ENCODE results near the gene PRICKLE2.

The PRICKLE2 gene

DNA sequence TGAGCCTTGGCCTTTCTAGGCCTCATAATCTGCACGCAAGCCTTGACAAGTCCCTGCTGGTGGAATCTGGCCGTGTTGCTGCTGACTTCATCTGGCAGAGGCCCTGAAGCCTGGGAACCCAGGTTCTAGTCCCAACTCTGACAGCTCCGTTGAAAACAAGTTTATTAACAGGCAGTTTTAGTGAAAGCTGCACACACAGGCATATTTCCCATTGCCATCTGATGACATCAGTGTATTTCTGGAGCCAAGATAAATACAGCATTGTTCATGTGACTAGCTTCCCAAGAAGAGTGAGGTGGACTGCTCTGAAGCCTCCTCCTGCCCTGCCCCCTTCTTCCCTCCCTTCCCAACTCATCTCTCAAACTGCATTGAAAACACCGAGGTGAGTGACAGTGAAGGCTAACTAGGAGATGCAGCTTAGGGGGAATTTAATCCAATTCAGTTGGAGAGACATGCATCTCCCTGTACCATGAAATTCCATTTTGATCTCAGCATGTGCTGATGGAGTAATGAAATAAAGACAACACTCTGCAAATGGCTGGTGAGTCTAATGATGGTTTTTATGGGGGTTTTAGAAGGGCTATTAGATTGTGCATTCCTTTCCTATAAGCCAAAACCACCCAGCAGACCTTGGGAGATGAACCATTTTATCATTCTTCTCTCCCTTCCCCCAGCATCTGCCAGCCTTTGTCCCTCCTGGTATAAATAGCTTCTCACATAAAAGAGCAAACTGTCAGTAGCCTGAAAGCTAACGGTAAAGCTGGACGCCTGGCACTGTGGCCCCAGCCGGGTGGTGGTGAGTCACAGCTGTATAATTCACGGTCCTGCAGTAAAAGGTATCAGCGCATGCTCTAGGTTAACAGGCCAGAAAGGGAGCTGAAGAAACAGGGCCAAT is 38.0 kb downstream of the PRICKLE2 start:
- DNase-seq: no peak

DNA sequence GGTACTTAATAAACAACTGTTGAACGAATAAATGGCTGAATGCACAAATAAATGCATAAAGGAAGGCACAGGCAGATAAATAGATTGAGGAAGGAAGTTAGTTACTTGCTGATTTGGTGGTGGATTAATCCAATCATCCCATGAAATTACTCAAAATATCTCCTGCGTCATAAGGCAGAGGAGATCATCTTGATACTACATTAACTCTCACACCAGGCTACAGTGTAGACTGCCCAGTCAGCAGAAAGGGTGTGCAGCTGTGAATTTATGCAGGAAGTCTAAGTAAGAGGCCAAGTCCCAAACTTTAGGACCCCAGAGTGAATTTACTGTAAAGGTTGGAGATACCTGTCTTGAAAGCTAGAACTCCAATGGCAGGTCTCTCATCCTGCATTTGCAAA is 38.6 kb downstream of the PRICKLE2 start:
- DNase-seq: no peak

DNA sequence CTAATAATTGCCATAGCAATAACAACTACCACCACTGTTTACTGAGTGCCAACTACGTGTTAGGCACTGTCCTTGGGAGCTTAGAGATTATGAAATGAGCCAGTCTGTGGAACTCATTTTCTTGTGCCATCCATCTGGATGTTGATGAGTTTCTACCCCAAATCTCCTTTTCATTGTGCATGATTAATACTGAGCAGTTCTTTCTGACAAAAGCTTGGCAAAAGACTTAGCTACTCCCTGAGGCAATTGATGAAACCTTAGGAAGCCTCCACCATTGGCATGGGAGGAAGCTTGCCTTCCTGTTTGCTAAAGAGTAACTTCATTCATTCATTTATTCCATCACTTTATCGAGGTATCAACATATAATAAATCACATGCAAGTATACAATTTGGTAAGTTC is 39.8 kb downstream of the PRICKLE2 start:
- DNase-seq: no peak

- DNase-seq: no peak
These were observed 40.6 kb downstream of the PRICKLE2 start for GRCh38 chr3:64184621-64185020.

DNA sequence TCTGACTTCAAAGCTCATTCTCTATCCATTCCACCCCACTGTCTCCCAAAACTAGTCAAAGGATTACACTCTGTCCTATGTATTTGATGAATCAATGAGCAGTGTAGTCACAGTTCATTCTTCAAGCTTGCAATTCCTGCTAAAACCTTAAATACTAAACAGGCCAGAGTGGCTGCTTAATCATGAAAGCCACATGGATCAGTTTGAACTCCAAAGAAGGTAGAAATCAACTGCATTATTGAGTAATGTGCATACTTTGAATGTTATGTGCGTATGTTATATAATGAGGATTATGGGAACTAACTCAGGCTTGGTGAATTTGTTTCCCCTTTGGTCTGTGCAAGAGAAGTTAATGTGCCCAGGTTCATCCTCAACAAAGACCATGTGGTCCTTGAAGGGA is 45.4 kb downstream of the PRICKLE2 start:
- no peak for DNase-seq

DNA sequence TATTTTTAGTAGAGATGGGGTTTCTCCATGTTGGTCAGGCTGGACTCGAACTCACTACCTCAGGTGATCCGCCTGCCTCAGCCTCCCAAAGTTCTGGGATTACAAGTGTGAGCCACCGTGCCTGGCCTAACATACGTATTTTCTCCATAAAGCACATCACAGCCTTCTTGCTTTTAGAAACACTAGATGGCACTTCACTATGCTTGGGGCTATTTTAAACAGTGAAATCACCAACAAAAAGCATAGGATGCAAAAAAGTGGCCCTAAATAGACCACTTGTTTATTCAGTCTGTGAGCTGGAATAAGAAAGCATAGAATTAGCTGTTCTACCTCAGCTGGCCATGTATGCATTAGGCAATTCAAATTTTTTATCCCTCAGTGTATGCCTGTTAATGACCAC is 46.0 kb downstream of the PRICKLE2 start:
- no peak for DNase-seq

- no peak for DNase-seq
These were observed 46.8 kb downstream of the PRICKLE2 start for GRCh38 chr3:64178419-64178818.

DNA sequence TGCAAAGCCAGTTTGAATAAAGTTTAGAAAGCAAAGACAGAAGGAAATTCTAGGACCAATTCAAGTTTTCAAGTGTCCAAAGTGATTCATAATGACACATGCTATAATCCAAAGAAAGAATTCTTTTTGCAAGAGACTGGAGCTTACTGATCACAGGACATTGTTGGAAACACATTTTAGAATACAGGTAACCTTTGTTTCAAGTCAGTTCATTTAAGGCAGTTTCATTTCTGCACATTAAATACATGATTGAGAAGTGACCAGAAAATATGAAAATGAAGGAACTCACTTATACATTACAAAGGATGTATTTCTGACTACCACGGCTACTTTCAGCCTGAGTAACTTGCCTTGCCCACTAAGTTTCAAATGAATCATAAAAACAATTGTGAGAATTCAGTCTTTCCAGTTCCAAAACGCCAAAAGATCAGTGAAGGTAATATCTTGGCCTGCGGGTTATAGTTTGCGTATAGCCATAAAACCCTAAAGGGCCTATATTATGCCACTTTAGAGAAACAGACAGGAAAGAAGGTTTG is 48.7 kb downstream of the PRICKLE2 start:
- no peak for DNase-seq

DNA sequence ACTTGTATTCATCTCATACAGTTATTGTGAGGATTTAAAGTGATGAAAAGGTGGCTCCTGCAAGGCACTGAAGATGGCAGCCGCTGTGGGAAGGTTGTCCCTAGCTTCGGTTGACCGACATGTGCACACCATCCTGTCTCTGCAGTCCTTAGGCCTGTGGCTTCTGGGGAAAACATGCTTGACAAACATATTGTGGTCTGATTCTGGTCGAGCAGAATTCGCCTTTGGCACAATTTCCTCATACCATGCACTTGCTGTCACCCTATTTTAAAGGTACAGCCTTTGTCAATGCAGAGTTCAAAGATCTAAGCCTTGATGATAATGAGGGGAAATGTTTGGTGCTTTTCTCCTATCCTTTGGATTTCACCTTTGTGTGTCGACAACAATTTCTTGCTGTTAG is 50.9 kb downstream of the PRICKLE2 start:
- no peak for DNase-seq

DNA sequence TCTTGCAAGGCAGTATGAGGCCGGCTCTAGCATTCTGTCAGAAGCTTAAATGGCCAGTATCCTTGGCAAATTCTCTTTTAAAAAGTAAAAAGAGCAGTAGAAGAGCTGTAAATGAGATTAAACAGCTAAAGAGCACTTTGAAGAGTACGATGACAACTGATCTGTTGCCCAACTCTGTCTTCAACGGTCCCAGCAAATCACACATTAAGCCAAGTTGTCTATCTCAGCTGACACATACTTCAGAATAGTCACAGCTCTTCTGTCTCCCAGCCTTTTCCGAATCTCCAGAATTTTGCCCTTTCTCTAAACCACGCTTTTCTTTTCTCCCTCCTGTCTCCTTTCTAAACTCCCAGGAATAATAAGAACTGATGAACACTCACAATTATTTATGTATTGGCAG is 51.7 kb downstream of the PRICKLE2 start:
- no peak for DNase-seq

DNA sequence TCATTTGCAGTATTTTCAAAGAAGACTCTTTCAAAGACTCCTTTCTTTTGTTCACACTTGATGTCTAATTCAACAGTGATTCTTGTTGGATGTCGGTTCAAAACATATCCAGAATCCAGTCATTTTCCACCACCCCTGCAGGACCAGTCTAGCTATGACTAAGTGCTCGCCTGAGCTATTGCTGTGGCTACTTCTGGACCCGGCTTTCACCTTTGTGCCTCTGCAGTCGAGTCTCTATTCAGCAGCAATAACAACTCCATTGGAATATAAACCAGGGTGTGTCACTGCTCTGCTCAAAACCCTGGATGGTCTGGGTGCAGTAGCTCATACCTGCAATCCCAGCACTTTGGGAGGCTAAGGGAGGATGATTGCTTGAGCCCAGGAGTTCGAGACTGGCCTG is 55.0 kb downstream of the PRICKLE2 start:
- no peak for DNase-seq

GRCh38 chr3:64167868-64168267 is 57.4 kb downstream of the PRICKLE2 start:
- no peak for DNase-seq

GRCh38 chr3:64167351-64167750 is 57.9 kb downstream of the PRICKLE2 start:
- DNase-seq: no peak

DNA sequence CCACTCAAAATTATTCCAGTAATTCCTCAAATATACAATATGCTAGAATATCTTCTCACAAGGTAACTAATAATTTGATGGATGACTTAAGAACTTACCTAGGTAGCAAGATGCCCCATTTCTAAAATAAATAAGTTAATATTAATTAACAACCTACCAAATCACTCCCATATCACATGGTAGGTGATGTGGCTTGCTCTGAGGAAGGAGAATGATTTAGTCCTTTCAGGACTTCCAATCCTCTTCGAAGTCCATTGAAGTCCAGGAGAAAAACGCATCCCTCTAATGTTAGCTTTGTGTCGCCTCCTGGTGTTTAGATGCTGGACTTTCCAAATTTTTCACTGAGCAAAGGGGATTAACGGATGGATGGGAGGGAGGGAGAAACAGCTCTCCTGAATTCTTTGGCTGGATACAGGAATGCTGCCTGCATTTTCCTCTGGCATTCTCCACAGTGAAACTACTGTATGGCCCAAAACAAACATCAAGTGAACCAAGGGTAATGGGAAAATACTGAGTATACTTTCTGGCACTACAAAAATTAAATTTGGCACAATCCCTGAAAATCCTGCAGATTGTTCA is 58.6 kb downstream of the PRICKLE2 start:
- DNase-seq: no peak

DNA sequence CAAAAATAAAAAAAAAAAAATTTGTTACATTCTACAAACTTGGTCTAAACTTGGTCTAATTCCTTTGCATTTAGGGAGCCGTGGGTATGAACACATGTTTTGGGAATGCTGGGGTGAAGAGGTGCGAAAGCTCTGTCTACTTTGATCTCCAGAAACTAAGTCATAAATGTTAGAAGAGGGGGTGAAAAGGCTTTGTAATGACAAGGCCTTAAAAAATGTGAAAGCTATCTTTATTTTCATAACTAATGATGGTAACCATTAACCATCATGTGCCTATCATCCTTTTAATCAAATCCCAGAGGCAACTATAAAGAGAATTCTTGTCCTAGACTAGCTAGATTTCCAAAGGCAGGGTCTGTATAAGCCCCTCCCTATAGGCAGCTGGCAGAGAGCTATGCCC is 60.9 kb downstream of the PRICKLE2 start:
- DNase-seq: no peak

DNA sequence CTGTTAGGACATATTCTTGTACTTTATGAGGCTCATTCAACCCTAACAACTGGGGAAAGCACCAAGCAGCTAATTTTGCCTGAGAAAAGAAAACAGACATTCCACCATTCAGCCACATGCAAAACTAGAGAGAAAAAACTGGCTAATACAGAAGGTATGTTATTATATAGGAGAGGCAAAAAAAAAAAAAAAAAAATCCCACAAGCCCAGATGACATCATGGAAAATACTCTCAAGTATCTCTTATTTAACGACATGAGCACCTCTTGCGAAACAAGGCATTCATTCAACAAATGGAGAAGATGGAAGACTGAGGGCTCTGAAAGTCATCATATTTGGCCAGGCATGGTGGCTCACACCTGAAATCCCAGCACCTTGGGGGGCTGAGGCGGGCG is 61.5 kb downstream of the PRICKLE2 start:
- DNase-seq: no peak

- no peak for DNase-seq
These were observed 62.1 kb downstream of the PRICKLE2 start for GRCh38 chr3:64163019-64163754.

DNA sequence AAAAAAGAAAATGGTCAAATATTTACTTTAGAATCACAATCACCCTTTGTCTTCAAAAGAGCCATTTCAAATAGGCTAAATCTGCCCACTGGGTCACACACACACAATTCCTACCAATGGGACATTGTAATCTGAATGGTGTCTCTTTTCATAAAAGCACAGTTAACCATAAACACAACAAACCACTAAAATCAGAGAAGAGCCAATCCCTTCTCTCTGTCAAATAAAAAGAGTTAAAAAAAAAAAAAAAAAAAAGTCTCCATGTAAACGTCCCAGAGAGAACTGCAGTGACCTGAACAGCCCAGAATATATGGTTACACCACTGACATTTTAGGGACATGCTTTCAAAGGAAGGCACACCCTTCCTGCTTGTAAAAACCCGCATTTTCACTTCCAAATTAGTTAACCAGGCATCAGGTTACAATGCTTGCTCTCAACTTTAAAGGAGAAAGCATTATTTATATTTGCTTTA is 63.7 kb downstream of the PRICKLE2 start:
- no peak for DNase-seq

- DNase-seq: no peak
These were observed 65.1 kb downstream of the PRICKLE2 start for GRCh38 chr3:64160000-64160695.

DNA sequence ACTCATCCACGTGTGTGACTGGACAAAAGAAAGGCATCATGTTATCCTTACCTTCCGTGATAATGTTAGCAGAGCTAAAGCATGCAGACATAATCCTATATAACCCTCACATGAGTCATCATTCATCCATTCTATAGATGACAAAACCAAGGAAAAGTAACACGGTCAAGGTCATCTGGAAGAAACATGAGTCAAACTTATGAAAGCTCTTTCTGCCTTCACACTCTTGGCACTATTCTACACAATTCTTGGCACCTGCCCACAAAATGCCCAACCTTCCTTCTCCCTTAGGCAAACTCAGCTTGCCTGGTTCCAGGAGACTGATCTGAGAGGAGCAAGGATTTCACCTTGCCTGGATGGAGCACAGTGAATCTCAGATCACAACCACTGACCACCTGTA is 66.9 kb downstream of the PRICKLE2 start:
- DNase-seq: no peak

- DNase-seq: no peak
These were observed 67.9 kb downstream of the PRICKLE2 start for GRCh38 chr3:64157150-64158035.

DNA sequence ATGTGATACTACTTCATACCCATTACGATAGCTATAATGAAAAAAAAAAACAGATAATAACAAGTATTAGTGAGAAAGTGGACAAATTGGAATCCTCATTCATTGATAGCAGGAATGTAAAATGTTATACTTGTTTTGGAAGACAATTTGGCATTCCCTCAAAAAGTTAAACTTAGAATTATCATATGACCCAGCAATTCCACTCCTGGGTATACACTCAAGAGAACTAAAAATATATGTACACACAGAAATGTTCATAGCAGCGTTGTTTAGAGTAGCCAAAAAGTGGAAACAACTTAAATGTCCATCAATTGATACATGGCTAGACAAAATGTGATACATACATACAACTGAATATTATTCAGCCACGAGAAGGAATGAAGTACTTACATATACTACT is 69.9 kb downstream of the PRICKLE2 start:
- no peak for DNase-seq

Measured in stimulated activated CD4-positive, alpha-beta T cell treated with anti-CD3 and anti-CD28 coated beads, Interleukin-12 subunit alpha, Interleukin-12 subunit beta, amount 100 ng/mL, for 4 hours (primary cell).